PC-9 (cell line): ENCODE measurements around the gene OSTM1. TPM values are rescaled to one million over a fixed set of nuclear protein-coding genes. Genes with fewer than 3 reads are reported as not detected.

Experiments used
- BruUV-seq: library from RNA; stranded (reverse); fragments of 400-500 nt; replicated peaks from 2 replicates; lab custom pipeline; 2021; lab: Mats Ljungman, UMichigan
- CTCF ChIA-PET: fragments of 300-600 bp; sonication (Branson Sonifier 250); formaldehyde crosslinking; loops from one replicate; lab custom pipeline; 2022; ENCODE audit warnings: antibody characterized with exemption; lab: Charles Lee
- POLR2A ChIA-PET: fragments of 300-600 bp; sonication (Branson Sonifier 250); formaldehyde crosslinking; loops from one replicate; lab custom pipeline; 2022; ENCODE audit warnings: antibody characterized with exemption; ENCODE audit not compliant: unreplicated experiment; lab: Charles Lee
- DNase-seq, 2 experiments: peaks; one replicate each; pipeline versions ENCODE4 v3.0.0 to v3.0.0-alpha.2; 2015 to 2022; ENCODE audit warnings: mixed read lengths in 1 of 2
- H2AFZ ChIP-seq: fragments of 200-600 bp; sonication (generic); 2 replicates; pipeline ENCODE4 v1.8.1; 2017; ENCODE audit warnings: antibody characterized with exemption
- H3F3A ChIP-seq: fragments of 200-600 bp; sonication (generic); 2 replicates; pipeline ENCODE4 v1.8.1; 2017; ENCODE audit warnings: antibody characterized with exemption, mild to moderate bottlenecking, low read depth; ENCODE audit not compliant: insufficient read depth
- H3K27ac ChIP-seq: fragments of 200-600 bp; sonication (generic); 2 replicates; pipeline ENCODE4 v1.6.1; 2016; ENCODE audit warnings: mixed run types
- H3K27me3 ChIP-seq: fragments of 200-600 bp; sonication (generic); 2 replicates; pipeline ENCODE4 v1.6.1; 2016; ENCODE audit warnings: low read depth, mixed run types; ENCODE audit not compliant: insufficient read depth
- H3K36me3 ChIP-seq: fragments of 200-600 bp; sonication (generic); 2 replicates; pipeline ENCODE4 v1.6.1; 2016; ENCODE audit warnings: low read depth, mixed run types
- H3K4me1 ChIP-seq: fragments of 200-600 bp; sonication (generic); replicated peaks from 2 replicates; pipeline ENCODE4 v1.6.1; 2016; ENCODE audit warnings: mixed run types; ENCODE audit not compliant: insufficient read depth
- H3K4me2 ChIP-seq: fragments of 200-600 bp; sonication (generic); 2 replicates; pipeline ENCODE4 v1.6.1; 2017; ENCODE audit warnings: mixed run types
- H3K4me3 ChIP-seq: fragments of 200-600 bp; sonication (generic); 2 replicates; pipeline ENCODE4 v1.6.1; 2016; ENCODE audit warnings: mixed run types
- H3K79me2 ChIP-seq: fragments of 200-600 bp; sonication (generic); 2 replicates; pipeline ENCODE4 v1.6.1; 2017; ENCODE audit warnings: low read depth, mixed run types
- H3K9me2 ChIP-seq: fragments of 200-600 bp; sonication (generic); 2 replicates; pipeline ENCODE4 v1.8.1; 2017; ENCODE audit warnings: mild to moderate bottlenecking; ENCODE audit not compliant: insufficient read depth
- H3K9me3 ChIP-seq: fragments of 200-600 bp; sonication (generic); 2 replicates; pipeline ENCODE4 v1.8.1; 2016; ENCODE audit warnings: low read depth; ENCODE audit not compliant: insufficient read depth
- H4K20me1 ChIP-seq: fragments of 200-600 bp; sonication (generic); 2 replicates; pipeline ENCODE4 v1.8.1; 2017; ENCODE audit not compliant: insufficient read depth
- CTCF ChIP-seq: fragments of 200-600 bp; sonication (generic); conservative IDR thresholded peaks from 2 replicates; pipeline ENCODE4 v1.6.1; 2017; ENCODE audit warnings: mixed run types, antibody characterized with exemption, mild to moderate bottlenecking, moderate library complexity
- EZH2 ChIP-seq: fragments of 200-600 bp; sonication (generic); IDR thresholded peaks from 2 replicates; pipeline ENCODE4 v1.8.0; 2017; ENCODE audit warnings: antibody characterized with exemption, low read depth
- intact Hi-C: fragments of 100-400 bp; cut with micrococcal nuclease; formaldehyde crosslinking; loops from one replicate; pipeline ENCODE4 v1.10.0; 2022; ENCODE audit not compliant: unreplicated experiment
- total RNA-seq: library from RNA; stranded (reverse); gene quantifications from 2 replicates; pipeline ENCODE4 v1.2.3, GENCODE V29; 2021

OSTM1 gene
- total RNA-seq, 1 experiment from 2014 or later = 13.7 TPM

DNA sequence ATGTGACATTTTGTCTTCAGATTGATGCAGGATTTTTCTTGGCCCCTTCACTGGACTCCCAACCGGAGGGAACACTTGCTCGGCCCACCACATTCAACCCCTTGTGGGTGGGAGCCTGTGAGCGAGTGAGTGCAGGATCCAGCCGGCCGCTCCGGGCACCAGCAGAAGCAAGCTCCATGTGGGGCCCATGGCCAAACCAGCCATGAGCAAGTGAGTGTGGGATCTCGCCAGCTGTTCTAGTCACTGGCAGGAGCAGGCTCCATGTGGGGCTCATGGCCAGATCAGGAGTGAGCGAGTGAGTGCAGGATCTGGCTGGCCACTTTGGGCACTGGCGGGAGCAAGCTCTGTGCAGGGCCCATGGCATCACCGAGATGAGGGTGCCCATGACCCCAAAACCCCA, 42.6 kb downstream of the OSTM1 start:
- BruUV-seq = no TSS peak
- Histone ChIP-seq H3K27me3 (no peaks in the 10 kb centered on the region), H3F3A (no peaks in the 10 kb centered on the region), H3K9me2 (no peaks in the 10 kb centered on the region), H3K4me2 (no peak overlapping the region), H2AFZ (no peak overlapping the region), H3K4me3 (no peak overlapping the region), H3K27ac (no peak overlapping the region), H3K79me2 (no peaks in the 10 kb centered on the region), H3K4me1 (peaks cover 8% of the 10 kb centered on the region), H4K20me1 (no peaks in the 10 kb centered on the region), H3K9me3 (no peaks in the 10 kb centered on the region), H3K36me3 (no peaks in the 10 kb centered on the region)
- ChIA-PET CTCF (no interaction called here), POLR2A (no interaction called here)
- DNase-seq = no peak
- TF ChIP-seq CTCF (no peak), EZH2 (no peak)
- intact Hi-C loops = no loop called here

GRCh38 chr6:108030211-108030610, 44.3 kb downstream of the OSTM1 start:
- H3K9me2 ChIP-seq = no peaks in the 10 kb centered on the region

GRCh38 chr6:108029226-108029921, 45.2 kb downstream of the OSTM1 start:
- H3K27ac ChIP-seq = no peak overlapping the region
- no peaks in the 10 kb centered on the region for H3K9me2 ChIP-seq
- CTCF ChIA-PET = no interaction called here
- no peaks in the 10 kb centered on the region for H3K36me3 ChIP-seq
- H3K4me3 ChIP-seq = no peak overlapping the region
- H3K4me2 ChIP-seq = no peak overlapping the region
- no peaks in the 10 kb centered on the region for H3K27me3 ChIP-seq
- no peaks in the 10 kb centered on the region for H3K79me2 ChIP-seq
- H4K20me1 ChIP-seq = no peaks in the 10 kb centered on the region
- intact Hi-C loops = no loop called here
- TF ChIP-seq EZH2 (no peak), CTCF (no peak)
- no peaks in the 10 kb centered on the region for H3K9me3 ChIP-seq
- no peak overlapping the region for H2AFZ ChIP-seq
- no peaks in the 10 kb centered on the region for H3F3A ChIP-seq
- DNase-seq = no peak
- H3K4me1 ChIP-seq = peaks cover 8% of the 10 kb centered on the region
- POLR2A ChIA-PET = no interaction called here
- BruUV-seq = no TSS peak

More at GRCh38 chr6:108030211-108030610, 44.3 kb downstream of the OSTM1 start:
- POLR2A ChIA-PET = no interaction called here
- H3F3A ChIP-seq = no peaks in the 10 kb centered on the region
- CTCF ChIA-PET = no interaction called here
- H3K79me2 ChIP-seq = no peaks in the 10 kb centered on the region
- no peak overlapping the region for H3K4me3 ChIP-seq
- TF ChIP-seq CTCF (no peak), EZH2 (no peak)
- no peak overlapping the region for H2AFZ ChIP-seq
- no peak overlapping the region for H3K4me2 ChIP-seq
- H3K4me1 ChIP-seq = peaks cover 8% of the 10 kb centered on the region
- no TSS peak for BruUV-seq
- H3K27me3 ChIP-seq = no peaks in the 10 kb centered on the region
- H3K36me3 ChIP-seq = no peaks in the 10 kb centered on the region
- no peak overlapping the region for H3K27ac ChIP-seq
- no peaks in the 10 kb centered on the region for H3K9me3 ChIP-seq
- intact Hi-C loops = no loop called here
- no peak for DNase-seq
- no peaks in the 10 kb centered on the region for H4K20me1 ChIP-seq
